H9 (cell line): ENCODE measurements around the gene HS3ST1. TPM values are rescaled to one million over a fixed set of nuclear protein-coding genes. Genes with fewer than 3 reads are reported as not detected.

Experiments used
- DNase-seq: peaks from one replicate; pipeline ENCODE4 v3.0.0-alpha.2; 2017
- H2AFZ ChIP-seq: one replicate; pipeline ENCODE4 v1.6.1; 2013; ENCODE audit warnings: mild to moderate bottlenecking, low read length, control low read depth, moderate library complexity
- H2AK5ac ChIP-seq: 2 replicates; pipeline ENCODE4 v1.6.1; 2013; ENCODE audit warnings: low read length, control low read depth, mixed read lengths; ENCODE audit not compliant: insufficient read length
- H2BK120ac ChIP-seq: one replicate; pipeline ENCODE4 v1.6.1; 2013; ENCODE audit warnings: low read depth, mild to moderate bottlenecking, low read length, control low read depth, inconsistent platforms; ENCODE audit not compliant: poor library complexity, severe bottlenecking
- H2BK12ac ChIP-seq: 2 replicates; pipeline ENCODE4 v1.6.1; 2013; ENCODE audit warnings: low read length, control low read depth, mixed read lengths, low read depth; ENCODE audit not compliant: insufficient read length
- H2BK15ac ChIP-seq: 2 replicates; pipeline ENCODE4 v1.6.1; 2013; ENCODE audit warnings: low read depth, low read length, control low read depth
- H2BK20ac ChIP-seq: one replicate; pipeline ENCODE4 v1.6.1; 2013; ENCODE audit warnings: low read depth, mild to moderate bottlenecking, low read length, control low read depth, inconsistent platforms; ENCODE audit not compliant: poor library complexity, severe bottlenecking
- H2BK5ac ChIP-seq: 2 replicates; pipeline ENCODE4 v1.6.1; 2013; ENCODE audit warnings: low read length, control low read depth, mixed read lengths; ENCODE audit not compliant: insufficient read length
- H3K14ac ChIP-seq: 2 replicates; pipeline ENCODE4 v1.6.1; 2013; ENCODE audit warnings: low read length, control low read depth; ENCODE audit not compliant: insufficient read depth
- H3K18ac ChIP-seq: 2 replicates; pipeline ENCODE4 v1.6.1; 2013; ENCODE audit warnings: low read depth, mild to moderate bottlenecking, mixed read lengths, low read length, control low read depth; ENCODE audit not compliant: insufficient read length
- H3K23ac ChIP-seq: 2 replicates; pipeline ENCODE4 v1.6.1; 2013; ENCODE audit warnings: low read length, control low read depth, mixed read lengths, low read depth; ENCODE audit not compliant: insufficient read length
- H3K23me2 ChIP-seq: 2 replicates; pipeline ENCODE4 v1.6.1; 2013; ENCODE audit warnings: low read depth, mild to moderate bottlenecking, mixed read lengths, low read length, control low read depth; ENCODE audit not compliant: insufficient read length, poor library complexity, severe bottlenecking
- H3K27ac ChIP-seq: 2 replicates; pipeline ENCODE4 v1.5.1; 2013; ENCODE audit warnings: low read length, control low read depth, mixed read lengths, low read depth; ENCODE audit not compliant: insufficient read length
- H3K27me3 ChIP-seq: 2 replicates; pipeline ENCODE4 v1.6.1; 2013; ENCODE audit warnings: low read length, control low read depth, inconsistent platforms; ENCODE audit not compliant: insufficient read depth
- H3K4ac ChIP-seq: 2 replicates; pipeline ENCODE4 v1.6.1; 2013; ENCODE audit warnings: low read depth, mild to moderate bottlenecking, control low read depth, inconsistent platforms, low read length, moderate library complexity
- H3K4me1 ChIP-seq: 2 replicates; pipeline ENCODE4 v1.6.1; 2013; ENCODE audit warnings: low read length, control low read depth, inconsistent platforms; ENCODE audit not compliant: insufficient read depth
- H3K4me2 ChIP-seq: 2 replicates; pipeline ENCODE4 v1.6.1; 2013; ENCODE audit warnings: low read length, control low read depth, mixed read lengths; ENCODE audit not compliant: insufficient read length, insufficient read depth
- H3K56ac ChIP-seq: 2 replicates; pipeline ENCODE4 v1.6.1; 2013; ENCODE audit warnings: low read depth, mild to moderate bottlenecking, mixed read lengths, low read length, control low read depth; ENCODE audit not compliant: insufficient read length
- H3K79me1 ChIP-seq: 2 replicates; pipeline ENCODE4 v1.6.1; 2013; ENCODE audit warnings: low read depth, mild to moderate bottlenecking, moderate library complexity, low read length, control low read depth, inconsistent platforms; ENCODE audit not compliant: insufficient read depth, poor library complexity, severe bottlenecking
- H3K79me2 ChIP-seq: 2 replicates; pipeline ENCODE4 v1.6.1; 2013; ENCODE audit warnings: low read length, control low read depth, inconsistent platforms; ENCODE audit not compliant: insufficient read depth
- H3K9ac ChIP-seq: 2 replicates; pipeline ENCODE4 v1.6.1; 2013; ENCODE audit warnings: low read length, control low read depth, mixed read lengths; ENCODE audit not compliant: insufficient read length; ENCODE audit errors: extremely low read depth
- H3K9me3 ChIP-seq: one replicate; pipeline ENCODE4 v1.6.1; 2013; ENCODE audit warnings: low read depth, low read length, inconsistent platforms; ENCODE audit not compliant: control insufficient read depth
- H3T11ph ChIP-seq: one replicate; pipeline ENCODE4 v1.6.1; 2013; ENCODE audit warnings: mild to moderate bottlenecking, low read length, control low read depth, inconsistent platforms
- H4K20me1 ChIP-seq: one replicate; pipeline ENCODE4 v1.6.1; 2013; ENCODE audit not compliant: control insufficient read depth, insufficient read length, insufficient read depth
- H4K5ac ChIP-seq: 2 replicates; pipeline ENCODE4 v1.6.1; 2013; ENCODE audit warnings: low read depth, mild to moderate bottlenecking, mixed read lengths, low read length, control low read depth; ENCODE audit not compliant: insufficient read length
- H4K8ac ChIP-seq: replicated peaks from 2 replicates; pipeline ENCODE4 v1.6.1; 2013; ENCODE audit warnings: low read length, control low read depth, mixed read lengths, low read depth; ENCODE audit not compliant: insufficient read length
- H4K91ac ChIP-seq: 2 replicates; pipeline ENCODE4 v1.6.1; 2013; ENCODE audit warnings: low read depth, mild to moderate bottlenecking, moderate library complexity, mixed read lengths, low read length, control low read depth; ENCODE audit not compliant: insufficient read length
- H3K27ac Mint-ChIP-seq, 3 experiments: 2 replicates in 2 of 3; 3 replicates in 1 of 3; pipeline ENCODE4 v1.8.0; 2020 to 2021; ENCODE audit warnings: mixed read lengths in 3 of 3, mild to moderate bottlenecking in 1 of 3, moderate library complexity in 1 of 3
- H3K27me3 Mint-ChIP-seq: 2 replicates; pipeline ENCODE4 v1.8.0; 2021; ENCODE audit warnings: low read depth, mild to moderate bottlenecking, moderate library complexity, mixed read lengths
- H3K36me3 Mint-ChIP-seq, 3 experiments: 2 replicates in 2 of 3; 3 replicates in 1 of 3; pipeline ENCODE4 v1.8.0; 2020 to 2021; ENCODE audit warnings: low read depth in 3 of 3, mixed read lengths in 3 of 3; ENCODE audit not compliant: insufficient read depth in 1 of 3
- H3K4me1 Mint-ChIP-seq, 2 experiments: 2 replicates each; pipeline ENCODE4 v1.8.0; 2020; ENCODE audit warnings: mixed read lengths in 2 of 2
- H3K4me3 Mint-ChIP-seq, 2 experiments: 2 replicates in 1 of 2; 3 replicates in 1 of 2; pipeline ENCODE4 v1.8.0; 2020 to 2021; ENCODE audit warnings: mild to moderate bottlenecking in 2 of 2, mixed read lengths in 2 of 2, moderate library complexity in 1 of 2
- H3K9me3 Mint-ChIP-seq, 2 experiments: 2 replicates in 1 of 2; 3 replicates in 1 of 2; pipeline ENCODE4 v1.8.0; 2020; ENCODE audit warnings: mild to moderate bottlenecking in 2 of 2, mixed read lengths in 2 of 2, moderate library complexity in 1 of 2
- CTCF ChIP-seq: fragments of 200-600 bp; sonication (generic); conservative IDR thresholded peaks from 3 replicates; pipeline ENCODE4 v1.8.0; 2021; ENCODE audit warnings: antibody characterized with exemption, mild to moderate bottlenecking
- WGBS: extraction: QIAGEN DNeasy Blood & Tissue Kit; methylation state at CpG from one replicate; pipeline ENCODE4 v1.1.7; 2013; ENCODE audit warnings: missing lambda C conversion rate, low lambda C conversion rate, mixed read lengths; ENCODE audit not compliant: insufficient read length; ENCODE audit errors: extremely low coverage; 5-methylcytosine and 5-hydroxymethylcytosine counted together
- total RNA-seq: library from RNA; stranded (reverse); gene quantifications from 2 replicates; pipeline ENCODE4 v1.2.1, GENCODE V29; 2021

The HS3ST1 gene
- total RNA-seq, 1 experiment from 2014 or later = 0.04 TPM

- Mint-ChIP-seq H3K36me3 (no peaks in the 10 kb centered on the region), H3K27ac (peak overlapping the region in 1 of 3 experiments; percentile 29; a peak in 1 of 7 replicates), H3K27me3 (no peaks in the 10 kb centered on the region; the same call in 1 of the 2 replicates), H3K4me3 (no peak overlapping the region; a peak in 1 of 5 replicates), H3K9me3 (no peaks in the 10 kb centered on the region), H3K4me1 (peaks cover 26 to 30% of the 10 kb centered on the region in 2 experiments)
- no peak overlapping the region for H3T11ph ChIP-seq
- H3K4ac ChIP-seq = no peak overlapping the region
- no peak overlapping the region for H2BK5ac ChIP-seq
- peak overlapping the region; percentile 48 for H3K27ac ChIP-seq
- no peak overlapping the region for H2BK12ac ChIP-seq
- H4K20me1 ChIP-seq = no peaks in the 10 kb centered on the region
- no peak overlapping the region for H3K18ac ChIP-seq
- H3K9me3 ChIP-seq = no peaks in the 10 kb centered on the region
- no peaks in the 10 kb centered on the region for H3K27me3 ChIP-seq
- H3K23me2 ChIP-seq = no peaks in the 10 kb centered on the region
- H2BK20ac ChIP-seq = no peak overlapping the region
- no peak overlapping the region for H3K14ac ChIP-seq
- no peak overlapping the region for H2AFZ ChIP-seq
- no peak overlapping the region for H3K9ac ChIP-seq
- no peak overlapping the region for H2AK5ac ChIP-seq
- no peak overlapping the region for H2BK120ac ChIP-seq
- H2BK15ac ChIP-seq = no peak overlapping the region
- H3K23ac ChIP-seq = no peak overlapping the region
- DNase-seq = no peak
- no peaks in the 10 kb centered on the region for H3K79me1 ChIP-seq
- H4K5ac ChIP-seq = no peak overlapping the region
- no peak for TF ChIP-seq CTCF
- peaks cover 11% of the 10 kb centered on the region; the same call in 1 of the 2 replicates for H3K4me1 ChIP-seq
- H4K91ac ChIP-seq = no peak overlapping the region
- H3K4me2 ChIP-seq = peak overlapping the region; percentile 23
- H3K79me2 ChIP-seq = no peaks in the 10 kb centered on the region
- H3K56ac ChIP-seq = no peak overlapping the region
- WGBS = no CpG with 5 or more reads among the region's 4 CpGs
- H4K8ac ChIP-seq = no peak overlapping the region
Measured at GRCh38 chr4:11470438-11471045, 41.8 kb upstream of the HS3ST1 start.
